ENCODE data around the gene KLHL29. TPM values are rescaled to one million over a fixed set of nuclear protein-coding genes. Genes with fewer than 3 reads are reported as not detected.

Gene KLHL29
- total and polyA plus RNA-seq, 10 of the 15 experiments (the other 5 are each of a cell fraction or from before 2014, with no cell fraction given), result 1.4 to 19.5 (median 6.1) TPM

DNA sequence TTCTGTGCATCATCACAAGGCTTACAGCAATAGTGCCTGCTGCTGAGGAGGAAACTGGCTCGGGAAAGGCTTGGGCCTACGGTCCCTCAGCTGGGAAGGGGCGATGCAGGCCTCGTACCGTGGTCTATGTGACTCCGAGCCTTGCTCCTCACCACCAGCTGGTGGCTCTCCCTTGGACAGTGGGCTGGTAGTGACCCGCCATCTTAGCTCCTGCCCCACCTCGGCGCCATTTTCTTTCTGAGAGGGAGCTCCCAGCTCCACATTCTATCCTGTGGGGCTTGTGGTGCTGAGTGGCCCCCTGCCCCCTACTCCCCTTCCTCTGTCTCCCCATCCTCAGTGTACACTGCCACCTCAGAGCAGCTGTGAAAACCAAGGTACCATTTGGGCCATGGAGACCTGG lies 255.7 kb downstream of the KLHL29 start:
- no peaks in the 10 kb centered on the region for H4K20me1 ChIP-seq (ENCODE audit: control insufficient read depth, insufficient read depth)
- DNase-seq (ENCODE audit: low read depth, low spot score), result no peak
- CTCF ChIA-PET, result no interaction called here
- H3K4me2 ChIP-seq (ENCODE audit: control insufficient read depth, insufficient read depth), result no peak overlapping the region
- no peaks in the 10 kb centered on the region for H3K4me1 ChIP-seq (ENCODE audit: control insufficient read depth, insufficient read depth, low read length)
- no peak overlapping the region for H3K27ac ChIP-seq (ENCODE audit: control insufficient read depth, insufficient read depth)
- H3K27me3 ChIP-seq (replicated peaks in 1 of 2; ENCODE audit: control insufficient read depth in 2 of 2, insufficient read depth in 2 of 2, low read length in 1 of 2), result no peaks in the 10 kb centered on the region
- SMC1A ChIA-PET (ENCODE audit: uncharacterized antibody, unreplicated experiment), result no interaction called here
- no peak for FAIRE-seq
- H2AFZ ChIP-seq (ENCODE audit: control insufficient read depth, low read depth, low read length), result no peak overlapping the region
- 99% methylated on average over 9 of the region's 9 CpGs for WGBS (ENCODE audit: insufficient coverage, insufficient replicate concordance, low lambda C conversion rate, missing lambda C conversion rate)
- RAD21 ChIA-PET (ENCODE audit: unreplicated experiment), result no interaction called here
- no peak overlapping the region for H3K9ac ChIP-seq (ENCODE audit: control insufficient read depth, insufficient read depth, low read length)
- no TSS peak for BruUV-seq (replicated peaks)
- no peaks in the 10 kb centered on the region for H3K79me2 ChIP-seq (ENCODE audit: control insufficient read depth, insufficient read depth, low read length)
- in situ Hi-C loops (cut with MboI), result no loop called here
- POLR2A ChIA-PET, result no interaction called here
- no peaks in the 10 kb centered on the region for H3K9me3 ChIP-seq (replicated peaks; ENCODE audit: control insufficient read depth, insufficient read depth, low read length)
- TF ChIP-seq, protein P1, sequence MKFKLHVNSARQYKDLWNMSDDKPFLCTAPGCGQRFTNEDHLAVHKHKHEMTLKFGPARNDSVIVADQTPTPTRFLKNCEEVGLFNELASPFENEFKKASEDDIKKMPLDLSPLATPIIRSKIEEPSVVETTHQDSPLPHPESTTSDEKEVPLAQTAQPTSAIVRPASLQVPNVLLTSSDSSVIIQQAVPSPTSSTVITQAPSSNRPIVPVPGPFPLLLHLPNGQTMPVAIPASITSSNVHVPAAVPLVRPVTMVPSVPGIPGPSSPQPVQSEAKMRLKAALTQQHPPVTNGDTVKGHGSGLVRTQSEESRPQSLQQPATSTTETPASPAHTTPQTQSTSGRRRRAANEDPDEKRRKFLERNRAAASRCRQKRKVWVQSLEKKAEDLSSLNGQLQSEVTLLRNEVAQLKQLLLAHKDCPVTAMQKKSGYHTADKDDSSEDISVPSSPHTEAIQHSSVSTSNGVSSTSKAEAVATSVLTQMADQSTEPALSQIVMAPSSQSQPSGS (IDR thresholded peaks at IDR 0.05; ENCODE audit: low read length), result no peak
- TF ChIP-seq, protein P2, sequence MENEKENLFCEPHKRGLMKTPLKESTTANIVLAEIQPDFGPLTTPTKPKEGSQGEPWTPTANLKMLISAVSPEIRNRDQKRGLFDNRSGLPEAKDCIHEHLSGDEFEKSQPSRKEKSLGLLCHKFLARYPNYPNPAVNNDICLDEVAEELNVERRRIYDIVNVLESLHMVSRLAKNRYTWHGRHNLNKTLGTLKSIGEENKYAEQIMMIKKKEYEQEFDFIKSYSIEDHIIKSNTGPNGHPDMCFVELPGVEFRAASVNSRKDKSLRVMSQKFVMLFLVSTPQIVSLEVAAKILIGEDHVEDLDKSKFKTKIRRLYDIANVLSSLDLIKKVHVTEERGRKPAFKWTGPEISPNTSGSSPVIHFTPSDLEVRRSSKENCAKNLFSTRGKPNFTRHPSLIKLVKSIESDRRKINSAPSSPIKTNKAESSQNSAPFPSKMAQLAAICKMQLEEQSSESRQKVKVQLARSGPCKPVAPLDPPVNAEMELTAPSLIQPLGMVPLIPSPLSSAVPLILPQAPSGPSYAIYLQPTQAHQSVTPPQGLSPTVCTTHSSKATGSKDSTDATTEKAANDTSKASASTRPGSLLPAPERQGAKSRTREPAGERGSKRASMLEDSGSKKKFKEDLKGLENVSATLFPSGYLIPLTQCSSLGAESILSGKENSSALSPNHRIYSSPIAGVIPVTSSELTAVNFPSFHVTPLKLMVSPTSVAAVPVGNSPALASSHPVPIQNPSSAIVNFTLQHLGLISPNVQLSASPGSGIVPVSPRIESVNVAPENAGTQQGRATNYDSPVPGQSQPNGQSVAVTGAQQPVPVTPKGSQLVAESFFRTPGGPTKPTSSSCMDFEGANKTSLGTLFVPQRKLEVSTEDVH (IDR thresholded peaks at IDR 0.05; ENCODE audit: low read depth, partially characterized antibody), result no peak
- TF ChIP-seq MYC (IDR thresholded peaks at IDR 0.05; ENCODE audit: insufficient read depth, insufficient read length, insufficient replicate concordance, low read length, severe bottlenecking), result no peak
- TF ChIP-seq NFYB (IDR thresholded peaks at IDR 0.05; ENCODE audit: insufficient read depth, low read depth, low read length), result no peak
- no peak for TF ChIP-seq HCFC1 (IDR thresholded peaks at IDR 0.05; ENCODE audit: low read length)
- TF ChIP-seq CREM (IDR thresholded peaks at IDR 0.05; ENCODE audit: low read depth), result no peak
- no peak for TF ChIP-seq PML (IDR thresholded peaks at IDR 0.05; ENCODE audit: low read length)
- no peak for TF ChIP-seq CBX5 (IDR thresholded peaks at IDR 0.05; ENCODE audit: low read depth)
- no peak for TF ChIP-seq MLLT1 (IDR thresholded peaks at IDR 0.05)
- TF ChIP-seq POLR2AphosphoS2 (IDR thresholded peaks at IDR 0.05; ENCODE audit: low read depth, low read length), result no peak
- no peak for TF ChIP-seq RUNX3 (IDR thresholded peaks at IDR 0.05; ENCODE audit: low read length)
- TF ChIP-seq PAX5 (IDR thresholded peaks at IDR 0.05; ENCODE audit: borderline replicate concordance, low read depth, low read length), result no peak
- TF ChIP-seq CREB1 (IDR thresholded peaks at IDR 0.05; ENCODE audit: low read depth), result no peak
- TF ChIP-seq ZBTB40 (IDR thresholded peaks at IDR 0.05; ENCODE audit: borderline replicate concordance), result no peak
- no peak for TF ChIP-seq CEBPB (IDR thresholded peaks at IDR 0.05; ENCODE audit: borderline replicate concordance in 1 of 2, low read depth in 2 of 2, low read length in 2 of 2)
- TF ChIP-seq SMARCA5 (IDR thresholded peaks at IDR 0.05), result no peak
- TF ChIP-seq SIN3A (IDR thresholded peaks at IDR 0.05; ENCODE audit: low read depth, low read length), result no peak
- intact Hi-C loops (cut with micrococcal nuclease; ENCODE audit: unreplicated experiment), result no loop called here
- no peak overlapping the region for H3K4me3 ChIP-seq
- ATAC-seq, result no peak
- peaks cover 0 to 13% of the 10 kb centered on the region in 2 experiments; a peak in 3 of 4 replicates for H3K36me3 ChIP-seq (ENCODE audit: control insufficient read depth in 2 of 2, insufficient read depth in 2 of 2, low read length in 1 of 2)
